GM18526 (cell line): Measurements from ENCODE around the gene DET1.

Source experiments
- POLR2A ChIP-seq: IDR thresholded peaks from 3 replicates; pipeline ENCODE4 v1.6.1; 2011; ENCODE audit not compliant: insufficient read length; ENCODE audit errors: extremely low read depth

The DET1 gene

GRCh38 chr15:88541709-88542341 lies 4.7 kb downstream of the DET1 start:
- no peak for TF ChIP-seq POLR2A

- TF ChIP-seq POLR2A, result no peak
Observed at GRCh38 chr15:88539441-88539840, 7.0 kb downstream of the DET1 start.

- TF ChIP-seq POLR2A, result no peak
Observed at GRCh38 chr15:88538972-88539371, 7.5 kb downstream of the DET1 start.

- TF ChIP-seq POLR2A, result no peak
Observed at GRCh38 chr15:88537591-88538317, 8.7 kb downstream of the DET1 start.

- no peak for TF ChIP-seq POLR2A
Observed at GRCh38 chr15:88535607-88536313, 10.7 kb downstream of the DET1 start.

GRCh38 chr15:88535100-88535499 lies 11.4 kb downstream of the DET1 start:
- TF ChIP-seq POLR2A, result no peak

- TF ChIP-seq POLR2A, result no peak
Observed at GRCh38 chr15:88533376-88533775, 13.1 kb downstream of the DET1 start.

- no peak for TF ChIP-seq POLR2A
Observed at GRCh38 chr15:88529021-88529630, 17.4 kb downstream of the DET1 start.

GRCh38 chr15:88526247-88526879 lies 20.1 kb downstream of the DET1 start:
- TF ChIP-seq POLR2A, result no peak

- no peak for TF ChIP-seq POLR2A
Observed at GRCh38 chr15:88525418-88525817, 21.1 kb downstream of the DET1 start.

GRCh38 chr15:88518903-88519302 lies 27.6 kb downstream of the DET1 start:
- TF ChIP-seq POLR2A, result no peak

GRCh38 chr15:88513195-88513594 lies 33.3 kb downstream of the DET1 start:
- TF ChIP-seq POLR2A, result no peak

- no peak for TF ChIP-seq POLR2A
Observed at GRCh38 chr15:88512601-88513000, 33.9 kb downstream of the DET1 start.

- no peak for TF ChIP-seq POLR2A
Observed at GRCh38 chr15:88512078-88512477, 34.4 kb downstream of the DET1 start.

- no peak for TF ChIP-seq POLR2A
Observed at GRCh38 chr15:88511161-88511560, 35.3 kb downstream of the DET1 start.
